HCT116 (cell line): Measurements from ENCODE around the gene CDK14.

Source experiments
- CBX3 ChIP-seq: IDR thresholded peaks from 2 replicates; pipeline ENCODE4 v1.6.1; 2012; ENCODE audit warnings: low read depth
- EGR1 ChIP-seq: IDR thresholded peaks from 2 replicates; pipeline ENCODE4 v1.6.1; 2012; ENCODE audit warnings: low read depth
- EZH2 ChIP-seq: fragments of 200-600 bp; sonication (generic); IDR thresholded peaks from 2 replicates; pipeline ENCODE4 v1.6.1; 2017; ENCODE audit warnings: antibody characterized with exemption, mixed run types
- POLR2A ChIP-seq: IDR thresholded peaks from 2 replicates; pipeline ENCODE4 v1.7.0; 2011; ENCODE audit warnings: borderline replicate concordance; ENCODE audit not compliant: insufficient read depth, insufficient read length; ENCODE audit errors: extremely low read depth
- SIN3A ChIP-seq: IDR thresholded peaks from 2 replicates; pipeline ENCODE4 v1.6.1; 2012; ENCODE audit warnings: low read depth
- TCF7L2 ChIP-seq: IDR thresholded peaks from 2 replicates; pipeline ENCODE4 v1.7.0; 2011; ENCODE audit warnings: borderline replicate concordance, inconsistent platforms; ENCODE audit not compliant: insufficient read depth, insufficient read length; ENCODE audit errors: extremely low read depth
- TF ChIP-seq, protein P1 (sequence below), 3 experiments: fragments of 200-600 bp in 1 of 3; sonication (generic) in 1 of 3; IDR thresholded peaks in 2 of 3; conservative IDR thresholded peaks in 1 of 3; 2 replicates each; pipeline ENCODE4 v1.5.1; 2012 to 2017; ENCODE audit warnings: low read depth in 2 of 3, low read length in 2 of 3, antibody characterized with exemption in 1 of 3, borderline replicate concordance in 1 of 3, control low read depth in 1 of 3, mild to moderate bottlenecking in 1 of 3, mixed read lengths in 1 of 3, mixed run types in 1 of 3, moderate library complexity in 1 of 3; ENCODE audit not compliant: insufficient read depth in 1 of 3
- TF ChIP-seq, protein P2 (sequence below): IDR thresholded peaks from 2 replicates; pipeline ENCODE4 v1.6.1; 2012

DNA sequence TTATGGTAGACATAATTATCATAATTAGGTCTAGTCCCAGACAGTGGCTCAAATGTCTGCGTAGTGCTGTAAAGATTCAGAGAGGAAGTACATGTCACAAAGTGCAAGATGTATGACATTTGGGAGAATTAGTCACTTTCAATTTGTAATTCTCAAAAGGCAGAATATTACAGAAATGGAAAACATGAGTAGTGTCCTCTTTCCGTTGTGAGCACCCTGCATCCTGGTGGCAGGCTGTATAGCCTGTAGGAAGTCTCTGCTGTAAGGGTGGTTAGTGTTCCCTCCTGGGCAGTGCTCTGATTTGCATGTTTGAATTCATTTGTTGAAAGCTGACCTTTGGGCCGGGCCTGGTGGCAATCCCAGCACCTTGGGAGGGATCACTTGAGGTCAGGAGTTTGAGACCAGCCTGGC, 17.0 kb downstream of the CDK14 start:
- TF ChIP-seq, protein P1, sequence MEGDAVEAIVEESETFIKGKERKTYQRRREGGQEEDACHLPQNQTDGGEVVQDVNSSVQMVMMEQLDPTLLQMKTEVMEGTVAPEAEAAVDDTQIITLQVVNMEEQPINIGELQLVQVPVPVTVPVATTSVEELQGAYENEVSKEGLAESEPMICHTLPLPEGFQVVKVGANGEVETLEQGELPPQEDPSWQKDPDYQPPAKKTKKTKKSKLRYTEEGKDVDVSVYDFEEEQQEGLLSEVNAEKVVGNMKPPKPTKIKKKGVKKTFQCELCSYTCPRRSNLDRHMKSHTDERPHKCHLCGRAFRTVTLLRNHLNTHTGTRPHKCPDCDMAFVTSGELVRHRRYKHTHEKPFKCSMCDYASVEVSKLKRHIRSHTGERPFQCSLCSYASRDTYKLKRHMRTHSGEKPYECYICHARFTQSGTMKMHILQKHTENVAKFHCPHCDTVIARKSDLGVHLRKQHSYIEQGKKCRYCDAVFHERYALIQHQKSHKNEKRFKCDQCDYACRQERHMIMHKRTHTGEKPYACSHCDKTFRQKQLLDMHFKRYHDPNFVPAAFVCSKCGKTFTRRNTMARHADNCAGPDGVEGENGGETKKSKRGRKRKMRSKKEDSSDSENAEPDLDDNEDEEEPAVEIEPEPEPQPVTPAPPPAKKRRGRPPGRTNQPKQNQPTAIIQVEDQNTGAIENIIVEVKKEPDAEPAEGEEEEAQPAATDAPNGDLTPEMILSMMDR (IDR thresholded peaks at IDR 0.05 in 2 of 3, conservative IDR thresholded peaks at IDR 0.05 in 1 of 3; ENCODE audit: borderline replicate concordance in 1 of 3, insufficient read depth in 1 of 3, low read depth in 2 of 3, low read length in 2 of 3): no peak
- TF ChIP-seq EZH2 (no peak), SIN3A (no peak), EGR1 (no peak), CBX3 (no peak), POLR2A (no peak), TCF7L2 (no peak)
- TF ChIP-seq, protein P2, sequence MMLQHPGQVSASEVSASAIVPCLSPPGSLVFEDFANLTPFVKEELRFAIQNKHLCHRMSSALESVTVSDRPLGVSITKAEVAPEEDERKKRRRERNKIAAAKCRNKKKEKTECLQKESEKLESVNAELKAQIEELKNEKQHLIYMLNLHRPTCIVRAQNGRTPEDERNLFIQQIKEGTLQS: no peak
